Fibroblast of peridontal ligament (primary cell): Measurements from ENCODE around the gene MS4A15.
"Not testable (repeated sequence)": the region's sequence is repeated elsewhere in the genome, so short reads cannot be mapped to it uniquely, and the experiment has no call there.

Experiments
- DNase-seq: peaks from one replicate; pipeline ENCODE4 v3.0.0-alpha.2; 2010; ENCODE audit errors: extremely low read depth

Gene MS4A15

GRCh38 chr11:60756307-60757032, at the start of gene MS4A15:
TSS of gene MS4A15 (plus strand) at chr11:60756867. CDS start at chr11:60763734, 6,867 bp downstream.
- DNase-seq = no peak

GRCh38 chr11:60706931-60707330, 49.7 kb upstream of the MS4A15 start:
- no peak for DNase-seq

- DNase-seq = no peak
Observed at GRCh38 chr11:60710482-60710881, 46.2 kb upstream of the MS4A15 start.

GRCh38 chr11:60711276-60711675, 45.4 kb upstream of the MS4A15 start:
- no peak for DNase-seq

GRCh38 chr11:60713423-60713822, 43.2 kb upstream of the MS4A15 start:
- not testable (repeated sequence) for DNase-seq

GRCh38 chr11:60717956-60718355, 38.7 kb upstream of the MS4A15 start:
- DNase-seq = no peak

- no peak for DNase-seq
Observed at GRCh38 chr11:60718524-60719316, 37.9 kb upstream of the MS4A15 start.

GRCh38 chr11:60719391-60719790, 37.3 kb upstream of the MS4A15 start:
- DNase-seq = no peak

- no peak for DNase-seq
Observed at GRCh38 chr11:60720460-60720859, 36.2 kb upstream of the MS4A15 start.

GRCh38 chr11:60724420-60724819, 32.2 kb upstream of the MS4A15 start, which contains the start of gene MS4A18:
TSS of gene MS4A18 (plus strand) at chr11:60724720.
- no peak for DNase-seq

- DNase-seq = no peak
Observed at GRCh38 chr11:60725592-60725991, 31.1 kb upstream of the MS4A15 start.

GRCh38 chr11:60731586-60731985, 25.1 kb upstream of the MS4A15 start:
- DNase-seq = no peak

GRCh38 chr11:60734279-60734678, 22.4 kb upstream of the MS4A15 start:
- DNase-seq = no peak

GRCh38 chr11:60739114-60739513, 17.6 kb upstream of the MS4A15 start:
- no peak for DNase-seq

- DNase-seq = no peak
Observed at GRCh38 chr11:60740573-60740972, 16.1 kb upstream of the MS4A15 start.

- no peak for DNase-seq
Observed at GRCh38 chr11:60741421-60741820, 15.2 kb upstream of the MS4A15 start.

- no peak for DNase-seq
Observed at GRCh38 chr11:60743058-60743457, 13.6 kb upstream of the MS4A15 start.

- no peak for DNase-seq
Observed at GRCh38 chr11:60744114-60744513, 12.6 kb upstream of the MS4A15 start.

GRCh38 chr11:60747359-60747873, 9.3 kb upstream of the MS4A15 start:
- DNase-seq = no peak

- no peak for DNase-seq
Observed at GRCh38 chr11:60748225-60748624, 8.4 kb upstream of the MS4A15 start.

- DNase-seq = no peak
Observed at GRCh38 chr11:60748821-60749220, 7.8 kb upstream of the MS4A15 start.

GRCh38 chr11:60750911-60751310, 5.8 kb upstream of the MS4A15 start:
- DNase-seq = no peak

GRCh38 chr11:60753309-60753708, 3.4 kb upstream of the MS4A15 start:
- DNase-seq = no peak
